ENCODE measurements around the gene IRF5. TPM values are rescaled to one million over a fixed set of nuclear protein-coding genes. Genes with fewer than 3 reads are reported as not detected.

The IRF5 gene
- total RNA-seq, 2 donors from 2014 or later = 0.31 to 0.53 TPM

DNA sequence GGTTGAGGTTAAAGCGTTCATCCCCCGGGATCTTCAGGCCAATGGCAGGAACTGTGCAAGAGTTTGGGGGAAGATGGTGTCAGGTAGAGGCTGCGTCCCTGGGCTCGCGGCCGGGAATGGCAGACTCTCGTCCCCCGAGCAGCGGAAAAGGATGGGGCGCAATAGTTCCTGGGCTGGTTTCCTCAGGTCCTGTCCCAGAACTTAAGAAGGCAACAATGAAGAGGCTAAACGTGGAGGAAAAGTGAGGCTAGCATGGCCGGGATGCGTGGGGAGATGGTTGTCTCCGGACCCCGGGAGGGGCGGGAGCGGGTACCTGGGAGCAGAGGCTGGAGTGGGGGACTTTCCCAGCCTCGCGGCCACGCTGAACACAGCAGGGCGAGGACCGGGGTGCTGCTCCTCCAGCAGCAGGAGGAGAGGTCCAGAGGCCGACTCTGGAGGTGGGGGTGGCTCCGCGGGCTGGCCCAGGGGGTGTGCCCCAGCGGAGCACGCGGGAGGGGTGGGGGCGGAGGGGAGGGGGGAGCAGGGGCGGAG lies 882 bp downstream of the IRF5 start:
- no peak overlapping the region for H3K27ac Mint-ChIP-seq
- no peaks in the 10 kb centered on the region for H3K4me1 ChIP-seq (ENCODE audit: control insufficient read depth, insufficient read depth, low read length)
- H3K27me3 ChIP-seq (ENCODE audit: control insufficient read depth, insufficient read depth, low read length, poor library complexity, severe bottlenecking) = peaks cover 55% of the 10 kb centered on the region
- peak overlapping the region; percentile 77 for H3K4me3 ChIP-seq (ENCODE audit: low read length)
- WGBS, 2 experiments (ENCODE audit: insufficient coverage in 1 of 2, insufficient read length in 1 of 2) = 2 to 12% methylated on average over 14 to 30 of the region's 30 CpGs
- H3K9ac ChIP-seq (ENCODE audit: extremely low read depth, low read length, poor library complexity, severe bottlenecking) = peak overlapping the region; percentile 6
- peak overlapping the region; percentile 56 for H3K4me3 Mint-ChIP-seq
- TF ChIP-seq, protein P1, sequence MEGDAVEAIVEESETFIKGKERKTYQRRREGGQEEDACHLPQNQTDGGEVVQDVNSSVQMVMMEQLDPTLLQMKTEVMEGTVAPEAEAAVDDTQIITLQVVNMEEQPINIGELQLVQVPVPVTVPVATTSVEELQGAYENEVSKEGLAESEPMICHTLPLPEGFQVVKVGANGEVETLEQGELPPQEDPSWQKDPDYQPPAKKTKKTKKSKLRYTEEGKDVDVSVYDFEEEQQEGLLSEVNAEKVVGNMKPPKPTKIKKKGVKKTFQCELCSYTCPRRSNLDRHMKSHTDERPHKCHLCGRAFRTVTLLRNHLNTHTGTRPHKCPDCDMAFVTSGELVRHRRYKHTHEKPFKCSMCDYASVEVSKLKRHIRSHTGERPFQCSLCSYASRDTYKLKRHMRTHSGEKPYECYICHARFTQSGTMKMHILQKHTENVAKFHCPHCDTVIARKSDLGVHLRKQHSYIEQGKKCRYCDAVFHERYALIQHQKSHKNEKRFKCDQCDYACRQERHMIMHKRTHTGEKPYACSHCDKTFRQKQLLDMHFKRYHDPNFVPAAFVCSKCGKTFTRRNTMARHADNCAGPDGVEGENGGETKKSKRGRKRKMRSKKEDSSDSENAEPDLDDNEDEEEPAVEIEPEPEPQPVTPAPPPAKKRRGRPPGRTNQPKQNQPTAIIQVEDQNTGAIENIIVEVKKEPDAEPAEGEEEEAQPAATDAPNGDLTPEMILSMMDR (conservative IDR thresholded peaks at IDR 0.05) = no peak
- H3K36me3 Mint-ChIP-seq (ENCODE audit: low read depth) = no peaks in the 10 kb centered on the region
- H3K9me3 ChIP-seq (ENCODE audit: control insufficient read depth, low read length) = no peaks in the 10 kb centered on the region
- no peaks in the 10 kb centered on the region for H3K9me3 Mint-ChIP-seq
- H3K27me3 Mint-ChIP-seq (ENCODE audit: insufficient read depth) = peaks cover 68% of the 10 kb centered on the region
- H3K36me3 ChIP-seq (ENCODE audit: control insufficient read depth, insufficient read depth, low read length) = no peaks in the 10 kb centered on the region
- peak; percentile 65 for DNase-seq
- H3K27ac ChIP-seq (ENCODE audit: low read depth, low read length) = no peak overlapping the region
- H3K4me1 Mint-ChIP-seq = peaks cover 4% of the 10 kb centered on the region

DNA sequence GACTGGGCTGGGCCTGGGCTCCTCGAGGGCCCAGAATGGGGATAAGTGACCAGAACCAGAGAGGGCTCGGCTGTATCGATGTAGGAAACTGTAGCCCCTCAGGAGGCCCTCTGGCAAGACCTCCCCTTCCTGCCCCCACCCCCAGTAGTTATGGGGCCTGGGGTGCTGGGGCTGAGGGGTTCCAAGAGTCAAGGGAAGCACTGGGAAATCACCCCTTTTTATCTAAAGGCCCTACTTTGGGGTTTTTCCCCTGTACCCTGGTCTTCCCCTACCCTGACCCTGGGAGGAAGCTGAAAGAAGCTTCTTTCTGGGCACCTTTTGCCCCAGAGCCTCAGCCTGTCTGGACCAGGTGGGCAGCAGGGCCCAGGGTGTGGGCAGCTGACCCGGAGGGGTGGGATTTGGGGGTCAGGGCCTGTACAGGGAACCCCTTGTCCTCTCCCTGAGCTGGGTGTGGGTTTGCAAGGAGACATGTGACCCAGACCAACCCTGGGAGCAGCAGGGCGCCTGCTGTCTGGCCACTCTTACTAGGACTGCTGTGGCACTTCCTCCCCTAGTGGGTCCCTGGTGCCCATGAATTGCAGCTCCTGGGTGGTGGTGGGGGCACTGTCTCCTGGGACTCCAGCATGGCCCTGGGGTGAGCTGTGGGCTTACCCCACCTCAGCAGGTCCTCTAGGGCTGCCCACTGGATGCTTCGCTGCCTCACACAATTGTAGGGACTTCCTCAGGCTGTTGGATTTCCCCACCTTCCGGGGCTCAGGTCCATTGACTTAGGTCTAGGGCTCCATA lies 1.5 kb downstream of the IRF5 start:
- no peak overlapping the region for H3K27ac Mint-ChIP-seq
- Histone ChIP-seq H3K9ac (ENCODE audit: extremely low read depth, low read length, poor library complexity, severe bottlenecking) (no peak overlapping the region), H3K27me3 (ENCODE audit: control insufficient read depth, insufficient read depth, low read length, poor library complexity, severe bottlenecking) (peaks cover 55% of the 10 kb centered on the region), H3K4me3 (ENCODE audit: low read length) (no peak overlapping the region), H3K27ac (ENCODE audit: low read depth, low read length) (no peak overlapping the region), H3K4me1 (ENCODE audit: control insufficient read depth, insufficient read depth, low read length) (no peaks in the 10 kb centered on the region), H3K9me3 (ENCODE audit: control insufficient read depth, low read length) (no peaks in the 10 kb centered on the region), H3K36me3 (ENCODE audit: control insufficient read depth, insufficient read depth, low read length) (no peaks in the 10 kb centered on the region)
- 88 to 94% methylated on average over 4 to 6 of the region's 7 CpGs for WGBS, 2 experiments (ENCODE audit: insufficient coverage in 1 of 2, insufficient read length in 1 of 2)
- H3K36me3 Mint-ChIP-seq (ENCODE audit: low read depth) = no peaks in the 10 kb centered on the region
- peak overlapping the region; percentile 56 for H3K4me3 Mint-ChIP-seq
- DNase-seq = no peak
- H3K27me3 Mint-ChIP-seq (ENCODE audit: insufficient read depth) = peaks cover 63% of the 10 kb centered on the region
- TF ChIP-seq, protein P1 (conservative IDR thresholded peaks at IDR 0.05) = no peak
- peaks cover 4% of the 10 kb centered on the region for H3K4me1 Mint-ChIP-seq
- H3K9me3 Mint-ChIP-seq = no peaks in the 10 kb centered on the region

DNA sequence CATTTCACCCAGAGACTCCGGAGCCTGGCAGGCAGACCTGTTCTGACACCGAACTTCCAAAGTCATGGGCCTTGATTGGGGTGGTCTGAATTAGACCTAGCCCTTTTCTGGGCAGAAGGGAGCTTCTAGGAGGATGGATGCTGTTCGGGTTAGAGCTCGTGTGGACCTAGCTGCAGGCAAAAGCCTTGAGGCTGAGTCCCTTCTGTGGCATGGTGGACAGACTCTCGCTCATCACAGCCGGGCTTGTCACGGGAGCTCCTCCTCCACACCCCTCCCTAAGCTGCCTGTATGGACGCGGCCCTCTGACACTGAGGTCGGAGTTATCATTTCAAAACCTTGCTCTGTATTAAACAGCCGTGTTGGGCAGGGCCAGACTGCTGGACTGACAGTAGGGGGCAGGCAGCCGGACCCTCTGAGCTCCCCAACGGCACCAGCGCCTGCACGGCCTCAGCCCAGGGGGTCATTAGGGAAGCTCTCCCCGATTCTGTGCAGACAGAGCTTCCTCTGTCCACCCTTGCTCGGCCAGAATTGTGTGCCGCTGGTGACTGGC lies 2.2 kb downstream of the IRF5 start:
- H3K27me3 Mint-ChIP-seq (ENCODE audit: insufficient read depth) = peaks cover 58% of the 10 kb centered on the region
- no peaks in the 10 kb centered on the region for H3K36me3 Mint-ChIP-seq (ENCODE audit: low read depth)
- Histone ChIP-seq H3K27ac (ENCODE audit: low read depth, low read length) (no peak overlapping the region), H3K27me3 (ENCODE audit: control insufficient read depth, insufficient read depth, low read length, poor library complexity, severe bottlenecking) (peaks cover 53% of the 10 kb centered on the region), H3K9ac (ENCODE audit: extremely low read depth, low read length, poor library complexity, severe bottlenecking) (no peak overlapping the region), H3K9me3 (ENCODE audit: control insufficient read depth, low read length) (no peaks in the 10 kb centered on the region), H3K36me3 (ENCODE audit: control insufficient read depth, insufficient read depth, low read length) (no peaks in the 10 kb centered on the region), H3K4me1 (ENCODE audit: control insufficient read depth, insufficient read depth, low read length) (no peaks in the 10 kb centered on the region), H3K4me3 (ENCODE audit: low read length) (no peak overlapping the region)
- H3K9me3 Mint-ChIP-seq = no peaks in the 10 kb centered on the region
- H3K4me3 Mint-ChIP-seq = no peak overlapping the region
- no peak for DNase-seq
- peaks cover 4% of the 10 kb centered on the region for H3K4me1 Mint-ChIP-seq
- TF ChIP-seq, protein P1 (conservative IDR thresholded peaks at IDR 0.05) = no peak
- no peak overlapping the region for H3K27ac Mint-ChIP-seq
- WGBS, 2 experiments (ENCODE audit: insufficient coverage in 1 of 2, insufficient read length in 1 of 2) = 87 to 88% methylated on average over 14 to 18 of the region's 18 CpGs

All from endodermal cell (in vitro differentiated cells).